ENCODE data around the gene GALNT9. TPM values are rescaled to one million over a fixed set of nuclear protein-coding genes. Genes with fewer than 3 reads are reported as not detected.

The GALNT9 gene
- polyA plus RNA-seq, 2 of the 4 experiments (the other 2 are of a cell fraction): 0.66 to 2.8 TPM

- H3K9me3 ChIP-seq: no peaks in the 10 kb centered on the region; the same call in 2 of the 3 replicates
- no peak for DNase-seq (ENCODE audit: low read depth in 1 of 2, low spot score in 1 of 2)
- ATAC-seq: no peak
- ChIA-PET POLR2A (no interaction called here), CTCF (no interaction called here)
- no peak overlapping the region for H3K4me2 ChIP-seq
- WGBS (ENCODE audit: missing lambda C conversion rate): 73% methylated on average over 22 of the region's 22 CpGs
- H3K4me3 ChIP-seq: no peak overlapping the region
- no peaks in the 10 kb centered on the region for H3K4me1 ChIP-seq
- no peak overlapping the region for H3K27ac ChIP-seq
- TF ChIP-seq NFE2L2 (conservative IDR thresholded peaks at IDR 0.05; ENCODE audit: low read length) (no peak), CEBPB (IDR thresholded peaks at IDR 0.05) (no peak), POLR2A (IDR thresholded peaks at IDR 0.05; ENCODE audit: low read length) (no peak), EP300 (IDR thresholded peaks at IDR 0.05) (no peak), KDM5A (IDR thresholded peaks at IDR 0.05) (no peak), RARB (CRISPR knock-in tag; IDR thresholded peaks at IDR 0.05) (no peak)
- no peak for FAIRE-seq
Observed at GRCh38 chr12:132230381-132230780, 99.0 kb downstream of the GALNT9 start.

DNA sequence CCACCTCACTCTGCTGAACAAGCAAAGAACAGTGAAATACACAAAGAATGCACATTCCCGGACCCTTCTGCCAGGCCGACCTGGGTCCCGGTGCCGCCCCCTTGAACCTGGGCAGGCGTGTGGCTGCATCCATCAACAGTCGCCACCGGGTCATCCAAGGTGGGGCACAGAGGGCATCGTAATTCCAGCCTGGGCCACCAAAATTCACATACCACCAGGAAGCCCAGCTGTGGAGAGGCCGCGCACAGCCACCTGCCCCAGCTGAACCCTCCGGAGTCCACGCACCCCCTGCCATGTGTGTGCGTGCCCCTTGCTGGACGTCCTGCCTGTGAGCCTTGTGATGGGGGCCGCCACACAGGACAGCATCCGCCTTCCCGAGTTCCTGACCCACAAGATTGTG is 99.5 kb downstream of the GALNT9 start:
- no peak for ATAC-seq
- FAIRE-seq: no peak

DNA sequence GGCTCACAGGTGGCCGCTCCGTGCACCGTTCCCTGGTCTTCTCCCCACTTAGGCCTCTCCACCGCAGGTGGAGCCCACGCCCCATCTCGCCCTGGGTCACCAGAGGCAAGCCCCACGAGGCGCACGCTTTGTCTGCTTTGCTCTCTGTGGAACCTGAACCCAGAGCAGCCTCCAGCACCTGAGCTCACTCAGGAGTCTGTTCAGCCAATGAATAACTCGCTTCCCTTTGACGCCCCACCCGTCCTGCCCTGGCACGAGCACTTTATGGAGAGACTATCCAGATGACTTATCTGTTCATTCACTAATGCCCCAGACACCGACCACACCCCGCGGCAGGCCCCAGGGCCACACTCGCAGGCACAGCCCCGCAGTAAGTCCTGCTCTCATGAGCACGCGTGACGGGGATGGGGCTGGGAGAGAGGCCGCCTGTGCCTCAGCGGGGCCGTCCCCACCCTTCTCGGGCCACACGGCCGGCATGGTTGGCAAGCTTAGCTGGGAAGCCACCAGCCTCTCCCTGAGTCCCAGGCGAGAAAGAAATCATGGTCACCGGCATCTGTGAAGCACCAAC is 100.1 kb downstream of the GALNT9 start:
- 68% methylated on average over 22 of the region's 29 CpGs for WGBS (ENCODE audit: missing lambda C conversion rate)
- Histone ChIP-seq H3K4me1 (no peaks in the 10 kb centered on the region), H3K4me3 (no peak overlapping the region), H3K9me3 (no peaks in the 10 kb centered on the region; the same call in 2 of the 3 replicates), H3K27ac (no peak overlapping the region), H3K4me2 (no peak overlapping the region)
- ChIA-PET CTCF (interaction anchor here (1.3 kb wide), 1 partner anchor 10 kb away, joined by 4 read pairs; no protein-coding TSS in a partner anchor), POLR2A (no interaction called here)
- DNase-seq (ENCODE audit: low read depth in 1 of 2, low spot score in 1 of 2): no peak
- ATAC-seq: no peak
- FAIRE-seq: no peak
- TF ChIP-seq FOSB (CRISPR knock-in tag; IDR thresholded peaks at IDR 0.05) (no peak), ESRRA (IDR thresholded peaks at IDR 0.05; ENCODE audit: borderline replicate concordance, low read length) (no peak), EHMT2 (IDR thresholded peaks at IDR 0.05; ENCODE audit: low read depth) (no peak), REST (IDR thresholded peaks at IDR 0.05) (no peak), CBX2 (IDR thresholded peaks at IDR 0.05; ENCODE audit: borderline replicate concordance, low read depth) (no peak), MYC (IDR thresholded peaks at IDR 0.05; ENCODE audit: borderline replicate concordance, low read length) (no peak)
- TF ChIP-seq, protein P1, sequence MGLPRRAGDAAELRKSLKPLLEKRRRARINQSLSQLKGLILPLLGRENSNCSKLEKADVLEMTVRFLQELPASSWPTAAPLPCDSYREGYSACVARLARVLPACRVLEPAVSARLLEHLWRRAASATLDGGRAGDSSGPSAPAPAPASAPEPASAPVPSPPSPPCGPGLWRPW (IDR thresholded peaks at IDR 0.05): no peak

More for the DNA sequence above, 99.5 kb downstream of the GALNT9 start:
- H3K4me2 ChIP-seq: no peak overlapping the region
- no peaks in the 10 kb centered on the region; the same call in 2 of the 3 replicates for H3K9me3 ChIP-seq
- TF ChIP-seq RFX5 (IDR thresholded peaks at IDR 0.05): no peak
- TF ChIP-seq, protein P2, sequence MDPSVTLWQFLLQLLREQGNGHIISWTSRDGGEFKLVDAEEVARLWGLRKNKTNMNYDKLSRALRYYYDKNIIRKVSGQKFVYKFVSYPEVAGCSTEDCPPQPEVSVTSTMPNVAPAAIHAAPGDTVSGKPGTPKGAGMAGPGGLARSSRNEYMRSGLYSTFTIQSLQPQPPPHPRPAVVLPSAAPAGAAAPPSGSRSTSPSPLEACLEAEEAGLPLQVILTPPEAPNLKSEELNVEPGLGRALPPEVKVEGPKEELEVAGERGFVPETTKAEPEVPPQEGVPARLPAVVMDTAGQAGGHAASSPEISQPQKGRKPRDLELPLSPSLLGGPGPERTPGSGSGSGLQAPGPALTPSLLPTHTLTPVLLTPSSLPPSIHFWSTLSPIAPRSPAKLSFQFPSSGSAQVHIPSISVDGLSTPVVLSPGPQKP (IDR thresholded peaks at IDR 0.05; ENCODE audit: low read depth, low read length): no peak
- TF ChIP-seq FOSL2 (IDR thresholded peaks at IDR 0.05): no peak
- TF ChIP-seq FOSL2 (CRISPR knock-in tag; IDR thresholded peaks at IDR 0.05): no peak
- TF ChIP-seq, protein P1 (IDR thresholded peaks at IDR 0.05): no peak
- no peaks in the 10 kb centered on the region for H3K4me1 ChIP-seq
- no peak overlapping the region for H3K27ac ChIP-seq
- POLR2A ChIA-PET: no interaction called here
- CTCF ChIA-PET: interaction anchor here (1.3 kb wide), 1 partner anchor 11 kb away, joined by 4 read pairs; no protein-coding TSS in a partner anchor
- no peak for DNase-seq (ENCODE audit: low read depth in 1 of 2, low spot score in 1 of 2)
- whole genome bisulfite sequencing (ENCODE audit: missing lambda C conversion rate): 64% methylated on average over 17 of the region's 17 CpGs
- H3K4me3 ChIP-seq: no peak overlapping the region

Data from A549 (cell line).